ENCODE data around the gene PCDHB1. TPM values are rescaled to one million over a fixed set of nuclear protein-coding genes. Genes with fewer than 3 reads are reported as not detected.
"Not testable (repeated sequence)": the region's sequence is repeated elsewhere in the genome, so short reads cannot be mapped to it uniquely, and the experiment has no call there.

The PCDHB1 gene
- total RNA-seq, 1 donor = not detected

DNA sequence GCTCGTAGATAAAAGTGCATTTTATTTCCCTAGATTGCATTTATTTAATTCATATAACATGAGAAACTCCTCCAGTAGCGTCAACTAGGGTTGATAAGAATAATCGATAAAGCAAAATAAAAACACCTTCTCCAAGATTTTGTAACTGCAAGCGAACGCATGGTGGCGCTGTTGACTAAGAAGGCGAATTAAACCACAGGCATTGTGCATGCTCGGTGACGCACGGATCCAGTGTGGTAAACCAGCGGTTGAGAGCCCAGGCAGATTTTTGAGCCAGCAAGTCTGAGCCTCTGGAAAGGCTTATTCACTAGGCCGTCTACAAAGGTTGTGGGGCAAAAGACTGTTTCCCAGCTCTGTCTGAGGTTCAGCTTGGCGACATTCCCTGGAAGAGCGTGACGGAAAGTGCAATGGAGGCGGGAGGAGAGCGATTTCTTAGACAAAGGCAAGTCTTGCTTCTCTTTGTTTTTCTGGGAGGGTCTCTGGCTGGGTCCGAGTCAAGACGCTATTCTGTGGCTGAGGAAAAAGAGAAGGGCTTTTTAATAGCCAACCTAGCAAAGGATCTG is 49.1 kb downstream of the PCDHB1 start, which contains the start of gene PCDHB3:
Gene PCDHB3 (plus strand): TSS at position 231 of the 563 bp plus-strand sequence. CDS start 177 bp downstream, at position 408.
- H3K9me3 ChIP-seq (ENCODE audit: low read depth, low read length) = no peaks in the 10 kb centered on the region
- no peak within 1 kb of the TSS for H3K4me2 ChIP-seq (ENCODE audit: insufficient read depth, low read length)
- H3K27me3 ChIP-seq (ENCODE audit: insufficient read depth, low read length) = no peaks in the 10 kb centered on the region
- H2AFZ ChIP-seq (ENCODE audit: low read length) = no peak within 1 kb of the TSS
- peak; percentile 76 for DNase-seq (ENCODE audit: insufficient read length, low spot score, missing footprints)
- H3K79me2 ChIP-seq (ENCODE audit: insufficient read depth, low read length) = no peaks in the 10 kb centered on the region
- peak within 1 kb of the TSS; percentile 22 for H3K4me3 ChIP-seq (ENCODE audit: insufficient read depth, low read length)
- H3K27ac ChIP-seq (ENCODE audit: low read depth, low read length) = no peak within 1 kb of the TSS
- TF ChIP-seq, protein P1, sequence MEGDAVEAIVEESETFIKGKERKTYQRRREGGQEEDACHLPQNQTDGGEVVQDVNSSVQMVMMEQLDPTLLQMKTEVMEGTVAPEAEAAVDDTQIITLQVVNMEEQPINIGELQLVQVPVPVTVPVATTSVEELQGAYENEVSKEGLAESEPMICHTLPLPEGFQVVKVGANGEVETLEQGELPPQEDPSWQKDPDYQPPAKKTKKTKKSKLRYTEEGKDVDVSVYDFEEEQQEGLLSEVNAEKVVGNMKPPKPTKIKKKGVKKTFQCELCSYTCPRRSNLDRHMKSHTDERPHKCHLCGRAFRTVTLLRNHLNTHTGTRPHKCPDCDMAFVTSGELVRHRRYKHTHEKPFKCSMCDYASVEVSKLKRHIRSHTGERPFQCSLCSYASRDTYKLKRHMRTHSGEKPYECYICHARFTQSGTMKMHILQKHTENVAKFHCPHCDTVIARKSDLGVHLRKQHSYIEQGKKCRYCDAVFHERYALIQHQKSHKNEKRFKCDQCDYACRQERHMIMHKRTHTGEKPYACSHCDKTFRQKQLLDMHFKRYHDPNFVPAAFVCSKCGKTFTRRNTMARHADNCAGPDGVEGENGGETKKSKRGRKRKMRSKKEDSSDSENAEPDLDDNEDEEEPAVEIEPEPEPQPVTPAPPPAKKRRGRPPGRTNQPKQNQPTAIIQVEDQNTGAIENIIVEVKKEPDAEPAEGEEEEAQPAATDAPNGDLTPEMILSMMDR (IDR thresholded peaks at IDR 0.05; ENCODE audit: extremely low read depth, low read depth, low read length) = peak; percentile 46
- no peaks in the 10 kb centered on the region for H3K4me1 ChIP-seq (ENCODE audit: insufficient read depth, low read length)
- no peaks in the 10 kb centered on the region for H3K36me3 ChIP-seq (ENCODE audit: insufficient read depth, low read length)
- H4K20me1 ChIP-seq (ENCODE audit: insufficient read depth, low read length) = no peaks in the 10 kb centered on the region

DNA sequence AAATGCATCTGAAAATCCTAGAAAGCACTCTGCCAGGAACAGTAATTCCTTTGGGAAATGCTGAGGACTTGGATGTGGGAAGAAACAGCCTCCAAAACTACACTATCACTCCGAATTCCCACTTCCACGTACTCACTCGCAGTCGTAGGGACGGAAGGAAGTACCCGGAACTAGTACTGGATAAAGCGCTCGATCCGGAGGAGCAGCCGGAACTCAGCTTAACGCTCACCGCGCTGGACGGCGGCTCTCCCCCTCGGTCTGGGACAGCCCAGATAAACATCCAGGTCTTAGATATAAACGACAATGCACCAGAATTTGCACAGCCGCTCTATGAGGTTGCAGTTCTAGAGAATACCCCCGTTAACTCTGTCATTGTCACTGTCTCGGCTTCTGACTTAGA is 49.9 kb downstream of the PCDHB1 start:
- no peaks in the 10 kb centered on the region for H3K36me3 ChIP-seq (ENCODE audit: insufficient read depth, low read length)
- H3K4me3 ChIP-seq (ENCODE audit: insufficient read depth, low read length) = no peak overlapping the region

DNA sequence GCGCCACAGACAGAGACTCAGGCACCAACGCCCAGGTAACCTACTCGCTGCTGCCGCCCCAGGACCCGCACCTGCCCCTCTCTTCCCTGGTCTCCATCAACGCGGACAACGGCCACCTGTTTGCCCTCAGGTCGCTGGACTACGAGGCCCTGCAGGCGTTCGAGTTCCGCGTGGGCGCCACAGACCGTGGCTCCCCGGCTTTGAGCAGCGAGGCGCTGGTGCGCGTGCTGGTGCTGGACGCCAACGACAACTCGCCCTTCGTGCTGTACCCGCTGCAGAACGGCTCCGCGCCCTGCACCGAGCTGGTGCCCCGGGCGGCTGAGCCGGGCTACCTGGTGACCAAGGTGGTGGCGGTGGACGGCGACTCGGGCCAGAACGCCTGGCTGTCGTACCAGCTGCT is 50.9 kb downstream of the PCDHB1 start:
- not testable (repeated sequence) for H3K4me3 ChIP-seq (ENCODE audit: insufficient read depth, low read length); H3K27ac ChIP-seq (ENCODE audit: low read depth, low read length); H2AFZ ChIP-seq (ENCODE audit: low read length); H4K20me1 ChIP-seq (ENCODE audit: insufficient read depth, low read length); H3K4me1 ChIP-seq (ENCODE audit: insufficient read depth, low read length); DNase-seq (ENCODE audit: insufficient read length, low spot score, missing footprints); H3K9me3 ChIP-seq (ENCODE audit: low read depth, low read length); H3K79me2 ChIP-seq (ENCODE audit: insufficient read depth, low read length); H3K4me2 ChIP-seq (ENCODE audit: insufficient read depth, low read length); H3K27me3 ChIP-seq (ENCODE audit: insufficient read depth, low read length); H3K36me3 ChIP-seq (ENCODE audit: insufficient read depth, low read length)

More for the DNA sequence above, 49.9 kb downstream of the PCDHB1 start:
- no peaks in the 10 kb centered on the region for H3K4me1 ChIP-seq (ENCODE audit: insufficient read depth, low read length)
- no peaks in the 10 kb centered on the region for H4K20me1 ChIP-seq (ENCODE audit: insufficient read depth, low read length)
- H3K27me3 ChIP-seq (ENCODE audit: insufficient read depth, low read length) = no peaks in the 10 kb centered on the region
- no peak overlapping the region for H3K4me2 ChIP-seq (ENCODE audit: insufficient read depth, low read length)
- H3K79me2 ChIP-seq (ENCODE audit: insufficient read depth, low read length) = no peaks in the 10 kb centered on the region
- TF ChIP-seq, protein P1 (IDR thresholded peaks at IDR 0.05; ENCODE audit: extremely low read depth, low read depth, low read length) = no peak
- H3K27ac ChIP-seq (ENCODE audit: low read depth, low read length) = no peak overlapping the region
- H2AFZ ChIP-seq (ENCODE audit: low read length) = no peak overlapping the region
- no peak for DNase-seq (ENCODE audit: insufficient read length, low spot score, missing footprints)
- H3K9me3 ChIP-seq (ENCODE audit: low read depth, low read length) = no peaks in the 10 kb centered on the region

DNA sequence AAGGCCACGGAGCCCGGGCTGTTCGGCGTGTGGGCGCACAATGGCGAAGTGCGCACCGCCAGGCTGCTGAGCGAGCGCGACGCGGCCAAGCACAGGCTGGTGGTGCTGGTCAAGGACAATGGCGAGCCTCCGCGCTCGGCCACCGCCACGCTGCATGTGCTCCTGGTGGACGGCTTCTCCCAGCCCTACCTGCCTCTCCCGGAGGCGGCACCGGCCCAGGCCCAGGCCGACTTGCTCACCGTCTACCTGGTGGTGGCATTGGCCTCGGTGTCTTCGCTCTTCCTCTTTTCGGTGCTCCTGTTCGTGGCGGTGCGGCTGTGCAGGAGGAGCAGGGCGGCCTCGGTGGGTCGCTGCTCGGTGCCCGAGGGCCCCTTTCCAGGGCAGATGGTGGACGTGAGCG is 51.3 kb downstream of the PCDHB1 start:
- H3K4me2 ChIP-seq (ENCODE audit: insufficient read depth, low read length); H3K36me3 ChIP-seq (ENCODE audit: insufficient read depth, low read length); H3K4me1 ChIP-seq (ENCODE audit: insufficient read depth, low read length); H2AFZ ChIP-seq (ENCODE audit: low read length); H3K4me3 ChIP-seq (ENCODE audit: insufficient read depth, low read length); DNase-seq (ENCODE audit: insufficient read length, low spot score, missing footprints); H3K27me3 ChIP-seq (ENCODE audit: insufficient read depth, low read length); H3K9me3 ChIP-seq (ENCODE audit: low read depth, low read length); H3K79me2 ChIP-seq (ENCODE audit: insufficient read depth, low read length); H4K20me1 ChIP-seq (ENCODE audit: insufficient read depth, low read length); H3K27ac ChIP-seq (ENCODE audit: low read depth, low read length): not testable (repeated sequence)

DNA sequence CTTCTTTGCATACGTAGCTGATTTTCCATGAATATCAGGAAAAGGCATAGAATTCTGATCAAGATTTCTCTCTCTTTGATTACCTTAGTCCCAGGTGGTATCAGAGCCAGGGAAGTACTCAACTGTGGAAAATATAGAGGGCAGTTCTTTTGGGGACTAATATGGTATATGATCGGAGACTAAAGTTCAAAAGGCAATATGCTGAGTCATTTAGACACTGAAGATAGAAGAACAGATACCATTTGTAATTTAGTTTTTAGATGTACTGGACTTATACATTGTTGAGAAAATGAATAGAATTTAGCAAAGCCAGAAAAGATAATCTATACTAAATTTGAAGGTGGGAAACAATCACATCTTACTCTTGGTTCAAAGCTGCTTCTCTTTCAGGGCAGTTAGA is 54.2 kb downstream of the PCDHB1 start:
- no peaks in the 10 kb centered on the region for H4K20me1 ChIP-seq (ENCODE audit: insufficient read depth, low read length)
- H3K4me3 ChIP-seq (ENCODE audit: insufficient read depth, low read length) = no peak overlapping the region

More for the DNA sequence above, 54.2 kb downstream of the PCDHB1 start:
- Histone ChIP-seq H3K36me3 (ENCODE audit: insufficient read depth, low read length) (no peaks in the 10 kb centered on the region), H3K4me1 (ENCODE audit: insufficient read depth, low read length) (no peaks in the 10 kb centered on the region), H2AFZ (ENCODE audit: low read length) (no peak overlapping the region), H3K27ac (ENCODE audit: low read depth, low read length) (no peak overlapping the region), H3K9me3 (ENCODE audit: low read depth, low read length) (no peaks in the 10 kb centered on the region), H3K4me2 (ENCODE audit: insufficient read depth, low read length) (no peak overlapping the region), H3K79me2 (ENCODE audit: insufficient read depth, low read length) (no peaks in the 10 kb centered on the region), H3K27me3 (ENCODE audit: insufficient read depth, low read length) (no peaks in the 10 kb centered on the region)
- no peak for DNase-seq (ENCODE audit: insufficient read length, low spot score, missing footprints)
- TF ChIP-seq, protein P1 (IDR thresholded peaks at IDR 0.05; ENCODE audit: extremely low read depth, low read depth, low read length) = no peak
